Activated CD8-positive, alpha-beta memory T cell treated with anti-CD3 and anti-CD28 coated beads for 36 hours (primary cell): Measurements from ENCODE around the gene DDAH1. TPM values are rescaled to one million over a fixed set of nuclear protein-coding genes. Genes with fewer than 3 reads are reported as not detected.

Source experiments
- CTCF ChIA-PET: fragments of 350-600 bp; sonication (Branson Sonifier 250); formaldehyde crosslinking; loops from one replicate; lab custom pipeline; 2021; ENCODE audit warnings: antibody characterized with exemption; lab: Charles Lee
- POLR2A ChIA-PET: fragments of 350-600 bp; sonication (Branson Sonifier 250); formaldehyde crosslinking; loops from one replicate; lab custom pipeline; 2021; ENCODE audit warnings: antibody characterized with exemption; lab: Charles Lee
- total RNA-seq, 2 experiments: library from RNA; stranded (reverse); gene quantifications; one replicate each; pipeline ENCODE4 v1.2.3, GENCODE V29; 2021

Gene DDAH1
- total RNA-seq, 2 experiments from 2014 or later = 0.04 TPM

- ChIA-PET CTCF (interaction anchor here (0.6 kb wide), 1 partner anchor 377 kb away, joined by 3 read pairs; no protein-coding TSS in a partner anchor), POLR2A (interaction anchor here (0.6 kb wide), 1 partner anchor 48 kb away, joined by 4 read pairs; no protein-coding TSS in a partner anchor)
These were observed 144.4 kb downstream of the DDAH1 start for GRCh38 chr1:85320371-85321131.

- ChIA-PET POLR2A (no interaction called here), CTCF (no interaction called here)
These were observed 145.0 kb downstream of the DDAH1 start for GRCh38 chr1:85319931-85320330.

GRCh38 chr1:85319491-85319890 lies 145.5 kb downstream of the DDAH1 start:
- POLR2A ChIA-PET = no interaction called here
- CTCF ChIA-PET = no interaction called here

GRCh38 chr1:85318217-85318616 lies 146.7 kb downstream of the DDAH1 start:
- CTCF ChIA-PET = no interaction called here

GRCh38 chr1:85317560-85317959 lies 147.4 kb downstream of the DDAH1 start:
- POLR2A ChIA-PET = no interaction called here
- CTCF ChIA-PET = no interaction called here

More at GRCh38 chr1:85318217-85318616, 146.7 kb downstream of the DDAH1 start:
- POLR2A ChIA-PET = no interaction called here

- POLR2A ChIA-PET = no interaction called here
- CTCF ChIA-PET = no interaction called here
These were observed 148.6 kb downstream of the DDAH1 start for GRCh38 chr1:85316321-85316720.

GRCh38 chr1:85315789-85316188 lies 149.2 kb downstream of the DDAH1 start:
- ChIA-PET CTCF (no interaction called here), POLR2A (no interaction called here)

GRCh38 chr1:85314726-85315125 lies 150.2 kb downstream of the DDAH1 start:
- ChIA-PET POLR2A (no interaction called here), CTCF (no interaction called here)

- ChIA-PET CTCF (no interaction called here), POLR2A (no interaction called here)
These were observed 150.9 kb downstream of the DDAH1 start for GRCh38 chr1:85313888-85314696.

GRCh38 chr1:85311818-85312217 lies 153.1 kb downstream of the DDAH1 start:
- CTCF ChIA-PET = interaction anchor here (1.0 kb wide), 1 partner anchor 35 kb away, joined by 4 read pairs; the partner anchor contains the start of gene BCL10
- POLR2A ChIA-PET = no interaction called here

- POLR2A ChIA-PET = no interaction called here
These were observed 156.1 kb downstream of the DDAH1 start for GRCh38 chr1:85308833-85309350.

GRCh38 chr1:85307987-85308832 lies 156.7 kb downstream of the DDAH1 start:
- POLR2A ChIA-PET = no interaction called here
- CTCF ChIA-PET = interaction anchor here (0.8 to 2.2 kb wide), 4 partner anchors 159 to 384 kb away, joined by 3 to 9 read pairs (median 4); partner anchors contain the start of gene CCN1

More at GRCh38 chr1:85308833-85309350, 156.1 kb downstream of the DDAH1 start:
- CTCF ChIA-PET = interaction anchor here (1.0 to 2.2 kb wide), 2 partner anchors 158 to 272 kb away, joined by 4 to 9 read pairs; partner anchors contain the start of gene CCN1

GRCh38 chr1:85306236-85306635 lies 158.7 kb downstream of the DDAH1 start:
- POLR2A ChIA-PET = no interaction called here
- CTCF ChIA-PET = no interaction called here

- CTCF ChIA-PET = no interaction called here
- POLR2A ChIA-PET = no interaction called here
These were observed 161.4 kb downstream of the DDAH1 start for GRCh38 chr1:85303440-85304162.

- ChIA-PET POLR2A (no interaction called here), CTCF (no interaction called here)
These were observed 164.8 kb downstream of the DDAH1 start for GRCh38 chr1:85300140-85300539.

GRCh38 chr1:85297855-85298629 lies 166.9 kb downstream of the DDAH1 start:
- ChIA-PET CTCF (interaction anchor here (1.0 to 1.8 kb wide), 3 partner anchors 22 to 410 kb away, joined by 3 to 6 read pairs (median 3); partner anchors contain the start of genes BCL10 and ZNHIT6), POLR2A (interaction anchor here (1.2 kb wide), 1 partner anchor 8 kb away, joined by 6 read pairs; no protein-coding TSS in a partner anchor)

GRCh38 chr1:85297538-85297854 lies 167.5 kb downstream of the DDAH1 start:
- ChIA-PET CTCF (interaction anchor here (0.5 to 1.8 kb wide), 3 partner anchors 21 to 948 kb away, joined by 3 to 6 read pairs (median 3); partner anchors contain the start of gene BCL10), POLR2A (interaction anchor here (1.2 kb wide), 1 partner anchor 8 kb away, joined by 6 read pairs; no protein-coding TSS in a partner anchor)
